GM12878 (cell line): ENCODE data around the gene CCR7. TPM values are rescaled to one million over a fixed set of nuclear protein-coding genes. Genes with fewer than 3 reads are reported as not detected.

Experiments
- ATAC-seq: fragments of 200-7000 bp; cut with Tn5 transposase; 3 replicates; pipeline ENCODE4 v1.9.1; 2020; ENCODE audit warnings: mild to moderate bottlenecking, moderate library complexity
- BruUV-seq: library from RNA; stranded (reverse); fragments of 400-500 nt; replicated peaks from 2 replicates; lab custom pipeline; 2021; lab: Mats Ljungman, UMichigan
- CTCF ChIA-PET: fragments of 300-600 bp; sonication (Branson Sonifier 250); formaldehyde crosslinking; extraction: SDS; loops from one replicate; lab custom pipeline; 2021; ENCODE audit warnings: inconsistent platforms; lab: Yijun Ruan, JAX
- POLR2A ChIA-PET: fragments of 350-600 bp; formaldehyde crosslinking; extraction: SDS; loops from one replicate; lab custom pipeline; 2021; ENCODE audit warnings: inconsistent platforms; lab: Charles Lee
- RAD21 ChIA-PET: fragments of 300-600 bp; sonication (Branson Sonifier 250); formaldehyde crosslinking; loops from one replicate; lab custom pipeline; 2023; ENCODE audit warnings: antibody characterized with exemption; ENCODE audit not compliant: unreplicated experiment; lab: Charles Lee
- SMC1A ChIA-PET: fragments of 300-600 bp; sonication (Branson Sonifier 250); formaldehyde crosslinking; loops from one replicate; lab custom pipeline; 2023; ENCODE audit not compliant: unreplicated experiment, uncharacterized antibody; lab: Charles Lee
- DNase-seq: peaks from one replicate; pipeline ENCODE4 v3.0.0-alpha.2; 2011; ENCODE audit warnings: low read depth, low spot score
- FAIRE-seq: peaks from 3 replicates; lab custom pipeline; 2011; peaks lifted over from hg19 to GRCh38; lab: Jason Lieb, UNC
- H2AFZ ChIP-seq: 2 replicates; pipeline ENCODE4 v1.6.0; 2011; ENCODE audit warnings: low read depth, low read length, control low read depth; ENCODE audit not compliant: control insufficient read depth
- H3K27ac ChIP-seq: 2 replicates; pipeline ENCODE4 v1.5.1; 2011; ENCODE audit warnings: control low read depth; ENCODE audit not compliant: control insufficient read depth, insufficient read depth
- H3K27me3 ChIP-seq, 2 experiments: replicated peaks in 1 of 2; 2 replicates each; pipeline versions ENCODE4 v1.6.0 to v1.6.1; 2011; ENCODE audit warnings: low read length in 1 of 2; ENCODE audit not compliant: control insufficient read depth in 2 of 2, insufficient read depth in 2 of 2
- H3K36me3 ChIP-seq, 2 experiments: 2 replicates each; pipeline ENCODE4 v1.5.1; 2011; ENCODE audit warnings: low read length in 1 of 2; ENCODE audit not compliant: control insufficient read depth in 2 of 2, insufficient read depth in 2 of 2
- H3K4me1 ChIP-seq: 2 replicates; pipeline ENCODE4 v1.6.1; 2011; ENCODE audit warnings: mild to moderate bottlenecking, low read length, moderate library complexity, mixed read lengths; ENCODE audit not compliant: control insufficient read depth, insufficient read depth
- H3K4me2 ChIP-seq: 2 replicates; pipeline ENCODE4 v1.6.0; 2011; ENCODE audit warnings: control low read depth; ENCODE audit not compliant: control insufficient read depth, insufficient read depth
- H3K4me3 ChIP-seq: fragments of 200-600 bp; sonication (generic); 2 replicates; pipeline ENCODE4 v1.5.1; 2016
- H3K79me2 ChIP-seq: 2 replicates; pipeline ENCODE4 v1.6.0; 2011; ENCODE audit warnings: low read length; ENCODE audit not compliant: control insufficient read depth, insufficient read depth
- H3K9ac ChIP-seq: 2 replicates; pipeline ENCODE4 v1.8.0; 2011; ENCODE audit warnings: low read length, control low read depth, mixed read lengths; ENCODE audit not compliant: control insufficient read depth, insufficient read depth
- H3K9me3 ChIP-seq: replicated peaks from 3 replicates; pipeline ENCODE4 v1.5.1; 2011; ENCODE audit warnings: mild to moderate bottlenecking, low read length; ENCODE audit not compliant: control insufficient read depth, insufficient read depth
- H4K20me1 ChIP-seq: 2 replicates; pipeline ENCODE4 v1.6.0; 2011; ENCODE audit not compliant: control insufficient read depth, insufficient read depth
- ATF2 ChIP-seq: IDR thresholded peaks from 2 replicates; pipeline ENCODE4 v1.6.1; 2012; ENCODE audit warnings: low read length, inconsistent platforms
- BACH1 ChIP-seq: fragments of 450-650 bp; IDR thresholded peaks from 2 replicates; pipeline ENCODE4 v1.6.1; 2017; ENCODE audit warnings: mild to moderate bottlenecking, borderline replicate concordance
- BRCA1 ChIP-seq: IDR thresholded peaks from 2 replicates; pipeline ENCODE4 v1.6.1; 2011; ENCODE audit warnings: low read depth, low read length, improper control_type of control experiment
- EED ChIP-seq: sonication (generic); IDR thresholded peaks from 2 replicates; pipeline ENCODE4 v1.6.1; 2016; ENCODE audit warnings: antibody characterized with exemption, low read depth
- FOXM1 ChIP-seq: IDR thresholded peaks from 2 replicates; pipeline ENCODE4 v1.6.1; 2012; ENCODE audit warnings: low read depth, mild to moderate bottlenecking, inconsistent platforms, low read length, moderate library complexity
- IKZF2 ChIP-seq, 2 experiments: fragments of 450-650 bp; IDR thresholded peaks; 2 replicates each; pipeline ENCODE4 v1.6.1; 2017; ENCODE audit warnings: mild to moderate bottlenecking in 2 of 2, moderate library complexity in 2 of 2
- IRF4 ChIP-seq: IDR thresholded peaks from 2 replicates; pipeline ENCODE4 v1.6.1; 2011; ENCODE audit warnings: low read depth, low read length
- NRF1 ChIP-seq: conservative IDR thresholded peaks from 2 replicates; pipeline ENCODE4 v1.6.1; 2011; ENCODE audit warnings: mild to moderate bottlenecking, low read depth, low read length, improper control_type of control experiment
- PBX3 ChIP-seq: IDR thresholded peaks from 2 replicates; pipeline ENCODE4 v1.6.1; 2011; ENCODE audit warnings: mild to moderate bottlenecking, low read depth, low read length, moderate library complexity; ENCODE audit not compliant: insufficient replicate concordance
- POU2F2 ChIP-seq: IDR thresholded peaks from 3 replicates; pipeline ENCODE4 v1.6.1; 2011; ENCODE audit warnings: low read depth, mild to moderate bottlenecking, low read length, borderline replicate concordance
- RBBP5 ChIP-seq: fragments of 200-600 bp; sonication (generic); conservative IDR thresholded peaks from 2 replicates; pipeline ENCODE4 v1.6.1; 2016
- SRF ChIP-seq, 2 experiments: IDR thresholded peaks; 2 replicates each; pipeline ENCODE4 v1.6.1; 2011; ENCODE audit warnings: low read depth in 2 of 2, low read length in 2 of 2, mild to moderate bottlenecking in 1 of 2, moderate library complexity in 1 of 2
- STAT1 ChIP-seq: fragments of 450-650 bp; conservative IDR thresholded peaks from 2 replicates; pipeline ENCODE4 v1.6.1; 2014; ENCODE audit warnings: antibody characterized with exemption, mild to moderate bottlenecking
- TARDBP ChIP-seq: IDR thresholded peaks from 2 replicates; pipeline ENCODE4 v1.6.1; 2016; ENCODE audit warnings: borderline replicate concordance
- TCF3 ChIP-seq: IDR thresholded peaks from 2 replicates; pipeline ENCODE4 v1.6.1; 2012; ENCODE audit warnings: low read depth, mild to moderate bottlenecking, low read length, borderline replicate concordance; ENCODE audit not compliant: insufficient read depth
- USF1 ChIP-seq: IDR thresholded peaks from 2 replicates; pipeline ENCODE4 v1.6.1; 2011; ENCODE audit warnings: borderline replicate concordance, low read depth, mild to moderate bottlenecking, moderate library complexity, mixed read lengths, low read length; ENCODE audit not compliant: insufficient read depth; ENCODE audit errors: extremely low read length
- WGBS: methylation state at CpG from one replicate; pipeline ENCODE4 v1.1.6; 2016; ENCODE audit warnings: low lambda C conversion rate; ENCODE audit not compliant: insufficient replicate concordance, insufficient coverage; ENCODE audit errors: missing lambda C conversion rate; 5-methylcytosine and 5-hydroxymethylcytosine counted together
- in situ Hi-C: fragments of 300-500 bp; cut with MboI; formaldehyde crosslinking; loops from 9 replicates; pipeline ENCODE4 v1.14.3; 2018; ENCODE audit warnings: mixed read lengths
- intact Hi-C: fragments of 100-400 bp; cut with micrococcal nuclease; formaldehyde crosslinking; loops from one replicate; pipeline ENCODE4 v1.14.2; 2022; ENCODE audit not compliant: unreplicated experiment
- polyA plus RNA-seq, 11 experiments: library from polyadenylated mRNA; depleted of rRNA in 4 of 11; unstranded in 6 of 11; stranded (reverse) in 5 of 11; fragments of >200 nt; fragmentation: Nextera tagmentation in 4 of 11; fragmentation: Illumina TruSeq in 1 of 11; extraction: Ambion mirVana in 4 of 11; extraction: Trizol in 1 of 11; gene quantifications; 1 replicate in 1 of 11; 2 replicates in 10 of 11; pipeline versions ENCODE4 v1.2.1 to v1.2.3, GENCODE V29; 2011 to 2016; ENCODE audit warnings: inconsistent platforms in 2 of 11, missing spikeins in 2 of 11, low read depth in 1 of 11
- total RNA-seq, 4 experiments: library from RNA; depleted of rRNA in 3 of 4; stranded (reverse); fragments of >200 nt in 3 of 4; fragmentation: Illumina TruSeq in 1 of 4; extraction: Trizol in 1 of 4; gene quantifications; 2 replicates each; pipeline versions ENCODE4 v1.2.1 to v1.2.3, GENCODE V29; 2013 to 2021

CCR7 gene
- total and polyA plus RNA-seq, 10 of the 15 experiments (the other 5 are each of a cell fraction or from before 2014, with no cell fraction given), result 131 to 1,171 (median 260) TPM

- TF ChIP-seq BACH1, result 0 out of 2 replicates have a peak, but pooled peaks have one; percentile 70
- peak; percentile 33; the same call in 1 of the 3 replicates for TF ChIP-seq POU2F2
- no peak for TF ChIP-seq BRCA1
- peak; percentile 27 for TF ChIP-seq PBX3
- no peak for TF ChIP-seq USF1
- peak; percentile 76; the same call in 1 of the 2 replicates for TF ChIP-seq TARDBP
- TF ChIP-seq IRF4, result peak; percentile 70; the same call in 1 of the 2 replicates
Measured at GRCh38 chr17:40560592-40561293, 4.5 kb downstream of the CCR7 start (continued).

GRCh38 chr17:40559954-40560591, 5.2 kb downstream of the CCR7 start:
- H3K4me2 ChIP-seq, result peak overlapping the region; percentile 80
- in situ Hi-C loops, result loop anchor here (5.0 kb wide), 1 partner anchor 42 kb away; no protein-coding TSS in a partner anchor
- peak; percentile 82 to 86 for TF ChIP-seq IKZF2 (IDR thresholded peaks at IDR 0.05)
- TF ChIP-seq FOXM1, result no peak
- TF ChIP-seq TCF3, result 0 out of 2 replicates have a peak, but pooled peaks have one; percentile 22
- TF ChIP-seq STAT1, result 0 out of 2 replicates have a peak, but pooled peaks have one; percentile 52
- no peak for TF ChIP-seq RBBP5
- 0 out of 2 replicates have a peak, but pooled peaks have one; percentile 9 for TF ChIP-seq ATF2
- no peak for TF ChIP-seq EED
- no peak for TF ChIP-seq NRF1
- TF ChIP-seq SRF (IDR thresholded peaks at IDR 0.05; ENCODE audit: low read depth in 2 of 2, low read length in 2 of 2), result no peak

More at GRCh38 chr17:40559954-40560591, 5.2 kb downstream of the CCR7 start:
- Histone ChIP-seq H3K9ac (peak overlapping the region; percentile 76), H3K4me1 (peaks cover 33% of the 10 kb centered on the region), H3K4me3 (peak overlapping the region; percentile 70), H3K27me3 (no peaks in the 10 kb centered on the region), H2AFZ (no peak overlapping the region), H3K27ac (peak overlapping the region; percentile 98), H4K20me1 (peaks cover 5% of the 10 kb centered on the region), H3K9me3 (no peaks in the 10 kb centered on the region), H3K79me2 (peaks cover 56% of the 10 kb centered on the region), H3K36me3 (peaks cover 20 to 41% of the 10 kb centered on the region in 2 experiments; a peak in 3 of 4 replicates)
- POLR2A ChIA-PET, result interaction anchor here (0.6 to 9.5 kb wide), 12 partner anchors 11 to 259 kb away, joined by 3 to 97 read pairs (median 42); no protein-coding TSS in a partner anchor
- ATAC-seq, result peak; percentile 5
- peak; percentile 70 for FAIRE-seq
- peak; percentile 72 for DNase-seq
- SMC1A ChIA-PET, result interaction anchor here (0.9 to 21.2 kb wide), 22 partner anchors 11 to 259 kb away, joined by 3 to 430 read pairs (median 4); partner anchors contain the start of genes GJD3 and TOP2A
- CTCF ChIA-PET, result interaction anchor here (0.6 to 12.8 kb wide), 30 partner anchors 10 to 251 kb away, joined by 3 to 318 read pairs (median 6); partner anchors contain the start of genes IGFBP4, RARA and TOP2A
- intact Hi-C loops, result loop anchor here (2.0 to 10.0 kb wide), 2 partner anchors 19 to 165 kb away; no protein-coding TSS in a partner anchor
- BruUV-seq, result no TSS peak
- 16% methylated on average over 13 of the region's 13 CpGs for WGBS
- RAD21 ChIA-PET, result interaction anchor here (0.6 to 21.1 kb wide), 19 partner anchors 8 to 1103 kb away, joined by 3 to 514 read pairs (median 9); partner anchors contain the start of genes IGFBP4 and TOP2A
